22Rv1 (cell line): ENCODE measurements around the gene DOK6.

ENCODE experiments used
- H3K27ac ChIP-seq: fragments of 450-650 bp; 2 replicates; pipeline ENCODE4 v1.5.1; 2017
- ZFX ChIP-seq: fragments of 450-650 bp; IDR thresholded peaks from 2 replicates; pipeline ENCODE4 v1.6.1; 2017; ENCODE audit warnings: antibody characterized with exemption, borderline replicate concordance
- TF ChIP-seq, protein P1 (sequence below): fragments of 450-650 bp; IDR thresholded peaks from 2 replicates; pipeline ENCODE4 v1.5.1; 2017; ENCODE audit warnings: mild to moderate bottlenecking

DOK6 gene

DNA sequence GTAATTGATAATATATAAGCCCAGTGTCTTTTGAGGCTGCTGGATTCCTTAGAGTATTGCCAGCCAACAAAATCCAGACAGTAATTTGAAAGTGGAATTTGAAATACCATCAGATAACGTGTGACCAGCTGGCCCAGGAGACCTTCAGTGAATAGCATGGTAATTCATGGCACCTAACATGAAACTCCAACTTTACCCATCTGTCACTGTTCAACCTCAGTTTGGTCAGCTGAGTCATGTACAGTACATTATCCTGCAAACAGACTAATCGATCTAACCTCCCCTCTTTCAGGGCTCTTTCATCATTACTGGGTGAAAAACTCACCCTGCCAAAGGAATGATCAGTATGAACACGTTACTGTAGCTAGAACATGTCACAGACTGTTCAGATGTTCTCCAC is 230.6 kb downstream of the DOK6 start:
- no peak for TF ChIP-seq ZFX
- TF ChIP-seq, protein P1, sequence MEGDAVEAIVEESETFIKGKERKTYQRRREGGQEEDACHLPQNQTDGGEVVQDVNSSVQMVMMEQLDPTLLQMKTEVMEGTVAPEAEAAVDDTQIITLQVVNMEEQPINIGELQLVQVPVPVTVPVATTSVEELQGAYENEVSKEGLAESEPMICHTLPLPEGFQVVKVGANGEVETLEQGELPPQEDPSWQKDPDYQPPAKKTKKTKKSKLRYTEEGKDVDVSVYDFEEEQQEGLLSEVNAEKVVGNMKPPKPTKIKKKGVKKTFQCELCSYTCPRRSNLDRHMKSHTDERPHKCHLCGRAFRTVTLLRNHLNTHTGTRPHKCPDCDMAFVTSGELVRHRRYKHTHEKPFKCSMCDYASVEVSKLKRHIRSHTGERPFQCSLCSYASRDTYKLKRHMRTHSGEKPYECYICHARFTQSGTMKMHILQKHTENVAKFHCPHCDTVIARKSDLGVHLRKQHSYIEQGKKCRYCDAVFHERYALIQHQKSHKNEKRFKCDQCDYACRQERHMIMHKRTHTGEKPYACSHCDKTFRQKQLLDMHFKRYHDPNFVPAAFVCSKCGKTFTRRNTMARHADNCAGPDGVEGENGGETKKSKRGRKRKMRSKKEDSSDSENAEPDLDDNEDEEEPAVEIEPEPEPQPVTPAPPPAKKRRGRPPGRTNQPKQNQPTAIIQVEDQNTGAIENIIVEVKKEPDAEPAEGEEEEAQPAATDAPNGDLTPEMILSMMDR = no peak
- no peak overlapping the region for H3K27ac ChIP-seq

DNA sequence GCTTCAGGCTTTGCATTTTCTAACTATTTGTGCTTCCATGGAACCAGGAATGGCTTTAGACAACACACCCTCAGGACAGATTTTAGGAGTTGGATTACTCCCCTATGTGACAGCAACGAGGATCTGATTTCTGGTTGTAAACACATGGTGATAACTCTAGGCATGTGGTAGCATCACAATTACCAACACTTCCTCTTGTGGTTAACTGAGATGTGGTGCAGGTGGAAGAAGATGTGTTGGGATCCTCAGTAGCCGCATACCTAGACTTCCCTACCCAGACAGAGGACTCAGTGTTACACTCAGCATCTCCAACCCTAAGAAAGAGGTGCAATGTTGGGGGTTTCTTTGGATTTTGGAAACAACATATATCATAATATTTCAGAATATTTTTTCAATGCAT is 234.8 kb downstream of the DOK6 start:
- no peak for TF ChIP-seq ZFX
- TF ChIP-seq, protein P1 = no peak
- H3K27ac ChIP-seq = no peak overlapping the region

DNA sequence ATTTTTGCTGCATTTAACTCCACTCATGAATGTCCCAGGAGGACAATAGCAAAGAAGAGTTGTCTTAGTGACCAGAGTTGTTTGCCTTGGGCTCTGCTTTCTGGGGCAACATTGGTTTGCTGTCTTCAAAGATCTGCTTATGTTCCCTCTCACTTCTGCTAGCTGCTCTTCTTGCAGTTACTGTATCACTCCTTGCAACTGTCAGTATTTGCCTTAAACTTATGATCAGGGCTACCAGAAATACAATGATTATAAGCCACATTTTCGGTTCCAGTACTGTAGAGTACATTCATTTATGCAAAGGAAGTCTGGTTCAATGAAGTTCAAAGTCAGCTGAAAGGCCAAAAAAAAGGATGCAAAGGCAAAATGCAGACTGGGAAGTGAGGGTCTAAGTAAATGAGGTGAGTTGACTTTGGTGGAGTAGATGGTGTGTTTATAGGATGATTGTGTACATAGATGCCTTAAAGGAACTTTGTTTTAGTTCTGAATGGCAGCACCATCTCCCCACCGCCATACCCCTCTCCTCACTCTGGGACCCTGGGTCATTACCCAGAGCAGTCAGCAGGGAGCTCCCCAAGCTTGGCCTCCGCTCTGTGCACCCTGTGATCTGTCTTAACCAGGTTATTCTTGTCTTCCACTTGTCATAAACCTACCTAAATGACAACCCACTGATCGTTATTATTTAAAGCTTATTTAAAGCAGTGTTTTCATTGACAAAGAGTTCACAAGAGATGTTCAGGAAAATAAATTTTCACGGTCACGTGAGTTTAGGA is 236.0 kb downstream of the DOK6 start:
- no peak overlapping the region for H3K27ac ChIP-seq
- no peak for TF ChIP-seq ZFX

DNA sequence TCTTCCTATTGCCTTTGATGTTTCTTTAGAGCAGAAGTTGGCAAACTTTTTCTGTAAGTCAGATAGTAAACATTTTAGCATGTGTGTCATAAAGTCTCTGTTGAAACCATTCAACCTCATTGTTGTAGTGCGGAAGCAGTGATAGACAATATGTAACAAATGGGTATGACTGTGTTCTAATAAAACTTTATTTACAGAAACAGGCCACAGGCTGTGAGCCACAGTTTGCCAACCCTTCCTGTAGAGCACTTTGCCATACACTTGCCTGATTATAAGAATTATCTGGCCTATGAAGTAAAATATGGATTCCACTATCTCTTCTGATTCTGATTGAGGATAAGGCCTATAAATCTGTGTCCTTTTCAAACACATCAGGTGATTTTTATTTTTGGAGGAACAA is 237.4 kb downstream of the DOK6 start:
- no peak overlapping the region for H3K27ac ChIP-seq
- TF ChIP-seq, protein P1 = no peak
- no peak for TF ChIP-seq ZFX

DNA sequence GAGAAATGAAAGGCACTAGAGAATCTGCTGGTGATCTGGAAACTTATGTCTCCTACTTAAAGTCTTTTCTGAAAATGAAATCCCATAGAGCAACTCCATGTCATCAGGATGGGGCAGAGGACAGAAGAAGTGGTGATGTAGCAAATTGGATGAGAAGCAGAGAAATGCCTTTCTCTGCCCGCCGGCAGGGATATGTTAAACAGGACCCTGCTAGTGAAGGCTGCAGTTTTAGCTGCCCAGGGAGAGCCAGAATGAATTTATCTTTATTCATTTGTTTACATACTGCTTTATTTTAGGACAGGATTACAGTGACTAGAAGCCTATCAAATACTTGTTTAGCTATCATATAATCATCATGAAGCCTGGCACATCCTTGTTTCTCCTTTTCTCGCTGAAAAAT is 247.0 kb downstream of the DOK6 start:
- TF ChIP-seq, protein P1 = no peak
- no peak for TF ChIP-seq ZFX
- no peak overlapping the region for H3K27ac ChIP-seq

DNA sequence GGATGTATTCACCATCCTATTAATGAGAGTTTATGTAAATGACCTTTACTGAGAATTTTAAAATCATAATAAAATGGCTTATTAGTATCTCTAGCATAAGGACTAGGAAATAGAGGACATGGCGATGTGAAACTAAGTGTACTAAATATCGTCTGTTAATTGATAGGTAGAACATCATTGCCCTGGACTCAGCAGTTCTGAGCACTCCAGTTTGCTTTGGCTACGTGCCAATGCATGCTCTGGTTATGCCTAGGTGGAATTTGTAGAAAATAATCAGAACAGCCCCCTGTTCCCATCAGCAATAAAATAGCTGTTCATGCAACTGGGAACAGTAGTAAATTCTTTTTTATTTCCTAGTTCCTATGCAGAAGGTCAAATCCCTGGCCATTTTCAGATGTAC is 247.8 kb downstream of the DOK6 start:
- no peak overlapping the region for H3K27ac ChIP-seq
- no peak for TF ChIP-seq ZFX
- TF ChIP-seq, protein P1 = no peak

DNA sequence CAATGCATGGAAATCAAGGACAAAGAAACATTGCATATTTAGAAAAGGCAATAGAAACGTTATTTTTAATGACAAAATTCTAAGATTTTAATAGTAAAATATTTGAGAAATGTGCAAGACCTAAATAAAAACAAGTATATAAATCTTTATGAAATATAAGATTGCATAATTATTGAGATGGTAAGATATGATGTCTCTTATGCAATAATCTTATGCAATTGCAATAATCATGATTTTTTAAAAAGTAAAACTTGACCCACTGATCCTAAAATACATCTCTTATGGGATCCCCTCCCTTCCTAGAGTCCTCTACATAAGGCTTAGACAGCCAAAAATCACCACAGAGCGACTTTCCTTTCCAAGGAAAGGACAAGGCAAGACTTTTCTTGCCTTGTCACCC is 249.0 kb downstream of the DOK6 start:
- no peak overlapping the region for H3K27ac ChIP-seq
- no peak for TF ChIP-seq ZFX
- TF ChIP-seq, protein P1 = no peak

DNA sequence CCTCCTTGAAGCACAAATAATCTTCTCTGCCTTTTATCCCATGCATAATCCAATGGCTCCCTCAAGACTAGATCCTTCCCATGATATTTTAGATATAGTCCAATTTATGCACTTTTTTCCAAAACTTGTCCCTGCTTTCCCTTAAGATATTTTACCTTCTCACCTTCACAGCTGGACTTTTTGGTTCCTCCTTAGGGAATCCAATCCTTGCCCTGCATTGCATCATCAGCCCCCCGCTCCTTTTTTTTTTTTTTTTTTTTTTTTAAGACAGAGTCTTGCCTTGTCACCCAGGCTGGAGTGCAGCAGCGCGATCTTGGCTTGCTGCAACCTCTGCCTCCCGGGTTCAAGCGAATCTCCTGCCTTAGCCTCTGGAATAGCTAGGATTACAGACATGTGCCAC is 250.6 kb downstream of the DOK6 start:
- no peak for TF ChIP-seq ZFX
- TF ChIP-seq, protein P1 = no peak
- H3K27ac ChIP-seq = no peak overlapping the region
